ENCODE results near the gene AKT2. TPM values are rescaled to one million over a fixed set of nuclear protein-coding genes. Genes with fewer than 3 reads are reported as not detected.

The AKT2 gene
- total RNA-seq, 1 donor from 2014 or later, result 127 TPM

GRCh38 chr19:40228346-40228745 is 56.8 kb downstream of the AKT2 start:
- Histone ChIP-seq H3K9me3 (ENCODE audit: insufficient read depth, low read depth, low read length) (no peaks in the 10 kb centered on the region), H3K4me2 (ENCODE audit: low read length) (no peak overlapping the region), H3K9ac (ENCODE audit: low read length) (no peak overlapping the region), H3K27me3 (ENCODE audit: insufficient read depth, low read length) (peaks cover 4% of the 10 kb centered on the region), H3K36me3 (ENCODE audit: insufficient read depth, low read length) (no peaks in the 10 kb centered on the region), H3K4me3 (ENCODE audit: insufficient read depth, low read depth, low read length) (no peak overlapping the region), H3K4me1 (ENCODE audit: insufficient read depth, low read length) (peaks cover 40% of the 10 kb centered on the region), H2AFZ (ENCODE audit: low read depth, low read length) (no peak overlapping the region), H3K79me2 (ENCODE audit: insufficient read depth, low read length) (no peaks in the 10 kb centered on the region), H3K27ac (ENCODE audit: low read depth, low read length) (no peak overlapping the region), H4K20me1 (ENCODE audit: insufficient read depth, low read length) (no peaks in the 10 kb centered on the region)
- Mint-ChIP-seq H3K27ac (ENCODE audit: unreplicated experiment) (no peak overlapping the region), H3K9me3 (ENCODE audit: unreplicated experiment) (no peaks in the 10 kb centered on the region), H3K4me3 (ENCODE audit: unreplicated experiment) (peak overlapping the region; percentile 3), H3K4me1 (ENCODE audit: low read depth, unreplicated experiment) (peaks cover 30% of the 10 kb centered on the region), H3K36me3 (ENCODE audit: low read depth, unreplicated experiment) (no peaks in the 10 kb centered on the region), H3K27me3 (ENCODE audit: low read depth, unreplicated experiment) (peaks cover 13% of the 10 kb centered on the region)
- TF ChIP-seq CTCF (IDR thresholded peaks at IDR 0.05; ENCODE audit: insufficient read depth, low read depth, low read length) (no peak), EZH2 (IDR thresholded peaks at IDR 0.05; ENCODE audit: insufficient read depth, low read length) (no peak)
- DNase-seq (ENCODE audit: low read depth) (no peak), FAIRE-seq (no peak)

- FAIRE-seq, result no peak
- no peaks in the 10 kb centered on the region for H3K79me2 ChIP-seq (ENCODE audit: insufficient read depth, low read length)
- H3K9me3 Mint-ChIP-seq (ENCODE audit: unreplicated experiment), result peaks cover 3% of the 10 kb centered on the region
- H3K27ac Mint-ChIP-seq (ENCODE audit: unreplicated experiment), result no peak overlapping the region
- peak overlapping the region; percentile 16 for H3K4me3 ChIP-seq (ENCODE audit: insufficient read depth, low read depth, low read length)
- no peaks in the 10 kb centered on the region for H3K36me3 ChIP-seq (ENCODE audit: insufficient read depth, low read length)
- H3K27me3 Mint-ChIP-seq (ENCODE audit: low read depth, unreplicated experiment), result peaks cover 15% of the 10 kb centered on the region
- H3K4me3 Mint-ChIP-seq (ENCODE audit: unreplicated experiment), result no peak overlapping the region
- peaks cover 30% of the 10 kb centered on the region for H3K4me1 ChIP-seq (ENCODE audit: insufficient read depth, low read length)
- H3K4me2 ChIP-seq (ENCODE audit: low read length), result peak overlapping the region; percentile 80
- no peak overlapping the region for H3K27ac ChIP-seq (ENCODE audit: low read depth, low read length)
- H3K4me1 Mint-ChIP-seq (ENCODE audit: low read depth, unreplicated experiment), result peaks cover 15% of the 10 kb centered on the region
- no peaks in the 10 kb centered on the region for H3K36me3 Mint-ChIP-seq (ENCODE audit: low read depth, unreplicated experiment)
- H2AFZ ChIP-seq (ENCODE audit: low read depth, low read length), result peak overlapping the region; percentile 49
- H3K27me3 ChIP-seq (ENCODE audit: insufficient read depth, low read length), result peaks cover 4% of the 10 kb centered on the region
- no peaks in the 10 kb centered on the region for H3K9me3 ChIP-seq (ENCODE audit: insufficient read depth, low read depth, low read length)
- H4K20me1 ChIP-seq (ENCODE audit: insufficient read depth, low read length), result no peaks in the 10 kb centered on the region
- peak overlapping the region; percentile 39 for H3K9ac ChIP-seq (ENCODE audit: low read length)
- TF ChIP-seq CTCF (IDR thresholded peaks at IDR 0.05; ENCODE audit: insufficient read depth, low read depth, low read length) (no peak), EZH2 (IDR thresholded peaks at IDR 0.05; ENCODE audit: insufficient read depth, low read length) (no peak)
- DNase-seq (ENCODE audit: low read depth), result no peak
These were observed 59.5 kb downstream of the AKT2 start for GRCh38 chr19:40225440-40226305.
